ENCODE measurements around the gene ADAMTS13. TPM values are rescaled to one million over a fixed set of nuclear protein-coding genes. Genes with fewer than 3 reads are reported as not detected.

ADAMTS13 gene
- total RNA-seq, 4 donors from 2014 or later: 1.7 to 4.3 (median 3.2) TPM

GRCh38 chr9:133458643-133459312 lies 36.6 kb downstream of the ADAMTS13 start:
- no peak for TF ChIP-seq POLR2A (IDR thresholded peaks at IDR 0.05)
- TF ChIP-seq, protein P1, sequence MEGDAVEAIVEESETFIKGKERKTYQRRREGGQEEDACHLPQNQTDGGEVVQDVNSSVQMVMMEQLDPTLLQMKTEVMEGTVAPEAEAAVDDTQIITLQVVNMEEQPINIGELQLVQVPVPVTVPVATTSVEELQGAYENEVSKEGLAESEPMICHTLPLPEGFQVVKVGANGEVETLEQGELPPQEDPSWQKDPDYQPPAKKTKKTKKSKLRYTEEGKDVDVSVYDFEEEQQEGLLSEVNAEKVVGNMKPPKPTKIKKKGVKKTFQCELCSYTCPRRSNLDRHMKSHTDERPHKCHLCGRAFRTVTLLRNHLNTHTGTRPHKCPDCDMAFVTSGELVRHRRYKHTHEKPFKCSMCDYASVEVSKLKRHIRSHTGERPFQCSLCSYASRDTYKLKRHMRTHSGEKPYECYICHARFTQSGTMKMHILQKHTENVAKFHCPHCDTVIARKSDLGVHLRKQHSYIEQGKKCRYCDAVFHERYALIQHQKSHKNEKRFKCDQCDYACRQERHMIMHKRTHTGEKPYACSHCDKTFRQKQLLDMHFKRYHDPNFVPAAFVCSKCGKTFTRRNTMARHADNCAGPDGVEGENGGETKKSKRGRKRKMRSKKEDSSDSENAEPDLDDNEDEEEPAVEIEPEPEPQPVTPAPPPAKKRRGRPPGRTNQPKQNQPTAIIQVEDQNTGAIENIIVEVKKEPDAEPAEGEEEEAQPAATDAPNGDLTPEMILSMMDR (IDR thresholded peaks at IDR 0.05): no peak
- no peak for TF ChIP-seq EP300 (IDR thresholded peaks at IDR 0.05)
- peak overlapping the region; percentile 94 to 99 (median 96) for H3K27ac ChIP-seq
- DNase-seq (ENCODE audit: low spot score in 2 of 2): no peak
- no peaks in the 10 kb centered on the region for H3K27me3 ChIP-seq
- H3K4me3 ChIP-seq: peak overlapping the region; percentile 73 to 96 (median 89)
- 68 to 76% methylated on average over 16 of the region's 16 CpGs for WGBS, 2 donors
- H3K36me3 ChIP-seq: peaks cover 0 to 27% (median 0%) of the 10 kb centered on the region in 3 donors
- H3K9me3 ChIP-seq: no peaks in the 10 kb centered on the region
- peaks cover 0 to 25% (median 11%) of the 10 kb centered on the region in 4 donors for H3K4me1 ChIP-seq

DNA sequence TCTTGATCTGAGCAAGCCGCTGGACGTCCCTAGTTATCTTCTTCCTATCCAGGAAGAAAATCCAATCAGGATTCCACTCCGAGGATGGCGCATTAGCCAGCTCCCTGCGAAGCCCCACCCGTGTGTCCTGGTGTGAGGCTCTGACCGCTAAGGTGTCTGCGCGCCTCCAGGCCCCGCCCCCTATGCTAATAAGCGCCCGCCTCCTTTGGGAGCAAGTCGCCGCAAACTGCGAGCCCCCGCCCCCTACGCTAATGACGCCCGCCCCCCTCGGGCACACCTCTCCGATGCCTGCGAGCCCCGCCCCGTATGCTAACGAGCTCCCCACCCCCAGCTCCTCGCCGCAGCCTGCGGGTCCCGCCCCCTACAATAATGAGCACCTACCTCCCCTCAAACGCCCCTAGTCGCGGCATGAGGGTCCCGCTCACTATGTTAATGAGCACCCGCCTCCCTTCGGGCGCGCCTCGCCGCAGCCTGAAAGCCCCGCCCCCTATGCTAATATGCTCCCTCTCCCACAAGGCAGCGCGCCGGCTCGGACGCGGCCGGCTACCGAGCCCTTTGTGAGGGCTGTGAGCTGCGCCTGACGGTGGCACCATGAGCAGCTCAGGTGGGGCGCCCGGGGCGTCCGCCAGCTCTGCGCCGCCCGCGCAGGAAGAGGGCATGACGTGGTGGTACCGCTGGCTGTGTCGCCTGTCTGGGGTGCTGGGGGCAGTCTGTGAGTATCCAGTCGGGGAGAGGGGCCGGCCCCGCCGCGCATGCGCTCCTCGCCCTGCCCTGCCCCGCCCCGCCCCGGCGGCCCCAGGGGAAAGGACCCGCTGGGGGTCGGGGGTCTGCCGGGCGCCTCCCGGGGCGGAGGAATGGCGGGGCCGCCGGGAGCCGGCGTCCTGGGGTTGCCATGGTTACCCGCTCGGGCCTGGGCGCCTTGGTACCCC lies 37.6 kb downstream of the ADAMTS13 start, which contains the start of gene CACFD1:
Gene CACFD1, plus strand, starts transcription at position 503 of the 929 bp plus-strand sequence. Its CDS starts 89 bp downstream, at position 592.
- no peaks in the 10 kb centered on the region for H3K27me3 ChIP-seq
- peak within 1 kb of the TSS; percentile 94 to 99 (median 96) for H3K27ac ChIP-seq
- peak within 1 kb of the TSS; percentile 73 to 96 (median 89) for H3K4me3 ChIP-seq
- H3K36me3 ChIP-seq: peaks cover 0 to 35% (median 0%) of the 10 kb centered on the region in 3 donors
- H3K9me3 ChIP-seq: no peaks in the 10 kb centered on the region
- peak; percentile 94 for DNase-seq (ENCODE audit: low spot score in 2 of 2)
- 0 to 2% methylated on average over 11 to 37 of the region's 86 CpGs for WGBS, 2 donors
- TF ChIP-seq, protein P1 (IDR thresholded peaks at IDR 0.05): peak in 2 of 5 experiments; percentile 11 to 28
- TF ChIP-seq EP300 (IDR thresholded peaks at IDR 0.05) (peak in 1 of 2 donors; percentile 86), POLR2A (IDR thresholded peaks at IDR 0.05) (peak in 1 of 2 donors; percentile 77)
- H3K4me1 ChIP-seq: peaks cover 0 to 25% (median 11%) of the 10 kb centered on the region in 4 donors

- DNase-seq (ENCODE audit: low spot score in 2 of 2): peak; percentile 21 to 33
- H3K27ac ChIP-seq: peak overlapping the region; percentile 94 to 99 (median 96)
- peak overlapping the region; percentile 73 to 96 (median 89) for H3K4me3 ChIP-seq
- H3K27me3 ChIP-seq: no peaks in the 10 kb centered on the region
- WGBS, 2 donors: 21 to 28% methylated on average over 14 of the region's 30 CpGs
- H3K36me3 ChIP-seq: peaks cover 0 to 38% (median 0%) of the 10 kb centered on the region in 3 donors
- H3K9me3 ChIP-seq: no peaks in the 10 kb centered on the region
- H3K4me1 ChIP-seq: peaks cover 0 to 25% (median 11%) of the 10 kb centered on the region in 4 donors
- TF ChIP-seq, protein P1 (IDR thresholded peaks at IDR 0.05): no peak
- TF ChIP-seq EP300 (IDR thresholded peaks at IDR 0.05): no peak
- no peak for TF ChIP-seq POLR2A (IDR thresholded peaks at IDR 0.05)
Measured at GRCh38 chr9:133460405-133461175, 38.4 kb downstream of the ADAMTS13 start.

GRCh38 chr9:133461975-133462374 lies 39.8 kb downstream of the ADAMTS13 start:
- 71 to 82% methylated on average over 4 of the region's 4 CpGs for WGBS, 2 donors
- H3K27me3 ChIP-seq: no peaks in the 10 kb centered on the region
- H3K27ac ChIP-seq: no peak overlapping the region
- H3K4me1 ChIP-seq: peaks cover 0 to 25% (median 11%) of the 10 kb centered on the region in 4 donors
- TF ChIP-seq POLR2A (IDR thresholded peaks at IDR 0.05): no peak
- TF ChIP-seq EP300 (IDR thresholded peaks at IDR 0.05): no peak
- TF ChIP-seq, protein P1 (IDR thresholded peaks at IDR 0.05): no peak
- no peaks in the 10 kb centered on the region for H3K9me3 ChIP-seq
- DNase-seq (ENCODE audit: low spot score in 2 of 2): no peak
- H3K36me3 ChIP-seq: peaks cover 0 to 29% (median 0%) of the 10 kb centered on the region in 3 donors
- H3K4me3 ChIP-seq: no peak overlapping the region
